HG03135 (cell line): ENCODE data around the gene THYN1.
"Not testable (repeated sequence)": the region's sequence is repeated elsewhere in the genome, so short reads cannot be mapped to it uniquely, and the experiment has no call there.

Experiments
- ATAC-seq: cut with Tn5 transposase; IDR thresholded peaks from one replicate; pipeline ENCODE4 v1.9.1; 2021; ENCODE audit warnings: mild to moderate bottlenecking, moderate library complexity; ENCODE audit not compliant: unreplicated experiment

The THYN1 gene

DNA sequence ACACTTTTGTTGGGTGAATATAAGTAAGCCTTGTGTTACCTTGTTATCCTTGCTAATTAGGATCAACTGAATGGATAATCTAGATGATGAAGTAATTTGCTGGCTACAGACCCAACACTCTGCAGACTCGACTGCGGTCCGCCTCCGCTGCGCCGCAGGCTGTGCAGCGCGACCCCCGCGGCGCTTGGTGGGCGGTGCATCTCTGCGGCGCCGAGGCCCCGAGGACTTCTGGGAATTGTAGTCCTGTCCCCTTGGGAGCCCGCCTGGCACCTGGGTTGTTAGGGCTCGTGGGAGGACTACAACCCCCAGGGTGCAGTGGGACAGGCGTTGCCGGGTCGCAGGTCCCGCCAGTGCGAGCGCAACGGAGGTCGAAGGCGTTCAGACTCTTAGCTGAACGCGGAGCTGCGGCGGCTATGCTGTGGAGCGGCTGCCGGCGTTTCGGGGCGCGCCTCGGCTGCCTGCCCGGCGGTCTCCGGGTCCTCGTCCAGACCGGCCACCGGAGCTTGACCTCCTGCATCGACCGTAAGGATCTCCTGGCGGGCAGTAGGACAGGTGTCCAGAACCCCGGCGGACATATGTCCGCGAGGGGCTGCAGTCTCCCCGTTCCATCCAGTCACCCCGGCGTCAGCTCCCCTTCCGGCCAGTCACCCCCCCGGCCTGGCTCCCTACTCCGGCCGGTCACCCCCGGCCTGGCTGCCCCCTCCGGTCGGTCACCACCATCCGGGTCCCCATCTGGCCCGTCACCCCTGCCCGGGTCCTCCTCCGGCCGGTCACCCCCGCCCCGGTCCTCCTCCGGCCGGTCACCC lies at the start of gene THYN1, which contains the start of gene ACAD8:
Gene THYN1 (minus strand): TSS at position 165 of the 806 bp plus-strand sequence. CDS start 470 bp downstream, outside the sequence.
Gene ACAD8 (plus strand): TSS at position 381 of the 806 bp plus-strand sequence. CDS start 33 bp downstream, at position 414.
- peak; percentile 99 for ATAC-seq

DNA sequence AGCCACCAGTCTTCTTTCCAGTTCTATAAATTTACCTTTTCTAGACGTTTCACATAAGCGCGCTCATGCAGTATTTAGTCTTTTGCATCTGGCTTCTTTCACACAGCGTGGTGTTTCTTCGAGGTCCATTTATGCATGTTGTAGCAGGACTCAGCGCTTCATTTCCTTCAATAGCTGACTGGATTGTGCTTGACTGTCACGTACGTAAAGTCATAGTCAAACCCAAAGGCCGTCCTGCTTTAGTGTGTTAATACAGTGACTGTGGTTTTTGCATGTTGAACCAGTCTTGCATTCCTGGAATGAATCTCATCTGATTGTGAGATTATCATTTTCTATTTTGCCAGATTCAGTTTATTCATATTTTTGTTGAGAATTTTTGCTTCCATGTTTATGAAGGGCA lies 41.5 kb upstream of the THYN1 start:
- no peak for ATAC-seq

DNA sequence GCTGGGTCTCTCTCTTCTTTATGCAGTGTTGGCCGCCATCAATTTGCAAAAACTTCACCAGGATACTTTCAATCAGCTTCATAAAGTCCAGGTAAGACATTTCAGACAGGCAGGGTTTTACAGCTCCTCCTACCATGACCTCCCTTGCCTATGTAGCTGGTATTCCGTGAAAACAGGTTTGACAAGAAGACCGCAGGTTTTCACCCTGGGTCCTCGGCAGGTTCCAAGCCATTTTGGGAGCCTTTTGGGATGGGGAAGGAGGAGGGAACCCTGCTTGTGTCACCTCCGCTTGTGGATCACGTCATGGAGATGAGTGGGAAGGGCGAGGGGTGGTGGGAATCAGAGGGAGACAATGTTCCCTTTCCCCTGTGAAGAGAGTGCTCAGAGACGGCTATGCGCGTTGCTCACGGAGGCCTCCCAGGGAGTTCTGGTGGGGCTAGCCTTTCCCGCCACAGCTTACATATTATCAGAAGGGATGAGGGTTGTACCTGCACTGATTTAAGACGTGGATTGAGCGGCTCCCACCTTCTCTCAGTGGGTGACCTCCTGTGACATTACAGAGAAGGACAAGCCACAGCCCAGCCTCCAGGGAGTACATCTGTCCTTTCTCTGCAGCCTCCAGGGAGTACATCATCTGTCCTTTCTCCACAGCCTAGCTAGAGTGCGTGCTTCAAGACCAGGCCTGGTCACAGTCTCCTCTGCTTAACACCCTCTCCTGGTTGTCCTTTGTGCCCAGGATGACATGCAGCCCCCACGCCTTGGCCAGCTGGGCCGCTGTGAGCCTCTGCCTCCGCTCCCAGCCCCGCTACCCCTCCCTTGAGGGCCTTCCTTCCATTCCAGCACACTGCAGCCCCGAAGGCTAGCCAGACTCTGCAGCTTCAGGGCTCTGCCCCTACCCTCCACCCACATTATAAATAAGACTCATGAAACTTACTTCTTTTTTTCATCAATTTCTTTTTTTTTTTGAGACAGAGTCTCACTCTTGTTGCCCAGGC lies 40.3 kb upstream of the THYN1 start:
- no peak for ATAC-seq

DNA sequence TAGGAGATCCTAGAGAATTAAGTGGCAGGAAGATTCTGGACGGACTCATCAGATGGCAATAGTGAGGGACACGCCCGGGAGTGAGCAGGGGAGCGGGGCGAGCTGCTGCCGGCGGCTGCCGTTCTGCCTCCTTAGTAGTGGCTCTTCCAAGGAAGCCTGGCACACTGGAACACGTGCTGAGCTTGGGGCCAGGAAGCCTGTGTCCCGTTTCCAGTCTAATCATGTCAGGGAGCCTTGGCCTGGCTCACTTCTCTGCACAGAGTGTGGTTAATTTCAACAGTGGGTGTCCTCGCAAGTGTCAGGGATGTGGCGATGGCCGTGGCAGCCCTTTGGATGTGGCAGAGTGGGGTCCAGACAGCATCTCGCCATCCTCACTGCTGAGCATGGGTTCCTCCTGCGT lies 39.5 kb upstream of the THYN1 start:
- no peak for ATAC-seq

DNA sequence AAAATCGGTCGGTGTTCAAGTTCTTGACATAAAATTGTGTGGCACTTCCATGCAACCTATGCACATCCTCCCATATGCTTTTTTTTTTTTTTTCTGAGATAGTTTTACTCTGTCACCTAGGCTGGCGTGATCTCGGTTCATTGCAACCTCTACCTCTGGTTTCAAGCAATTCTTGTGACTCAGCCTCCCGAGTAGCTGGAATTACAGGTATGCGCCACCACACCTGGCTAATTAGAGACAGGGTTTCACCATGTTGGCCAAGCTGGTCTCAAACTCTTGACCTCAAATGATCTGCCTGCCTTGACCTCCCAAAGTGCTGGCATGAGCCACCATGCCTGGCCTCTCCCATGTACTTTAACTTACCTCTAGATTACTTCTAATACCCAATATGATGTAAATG lies 38.0 kb upstream of the THYN1 start:
- ATAC-seq, result no peak

DNA sequence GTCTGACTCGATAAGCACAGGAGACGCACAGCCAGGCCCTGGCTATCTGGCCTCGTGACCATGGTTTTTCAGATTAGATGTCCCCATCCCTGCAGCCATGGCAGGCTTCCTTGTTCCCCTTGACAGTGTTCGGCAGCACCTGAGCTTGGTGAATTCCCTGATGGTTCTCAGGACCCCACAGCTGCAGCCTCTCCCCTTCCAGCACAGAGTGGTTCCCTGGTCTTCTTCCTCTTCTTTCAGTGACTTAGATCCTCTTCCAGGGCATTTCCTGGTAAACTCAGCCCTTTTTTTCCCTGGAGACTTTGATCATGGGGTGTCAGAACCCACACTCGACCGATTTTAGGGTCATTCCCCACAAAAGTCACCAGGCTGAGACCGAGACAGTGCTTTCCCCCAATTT lies 37.5 kb upstream of the THYN1 start:
- no peak for ATAC-seq

DNA sequence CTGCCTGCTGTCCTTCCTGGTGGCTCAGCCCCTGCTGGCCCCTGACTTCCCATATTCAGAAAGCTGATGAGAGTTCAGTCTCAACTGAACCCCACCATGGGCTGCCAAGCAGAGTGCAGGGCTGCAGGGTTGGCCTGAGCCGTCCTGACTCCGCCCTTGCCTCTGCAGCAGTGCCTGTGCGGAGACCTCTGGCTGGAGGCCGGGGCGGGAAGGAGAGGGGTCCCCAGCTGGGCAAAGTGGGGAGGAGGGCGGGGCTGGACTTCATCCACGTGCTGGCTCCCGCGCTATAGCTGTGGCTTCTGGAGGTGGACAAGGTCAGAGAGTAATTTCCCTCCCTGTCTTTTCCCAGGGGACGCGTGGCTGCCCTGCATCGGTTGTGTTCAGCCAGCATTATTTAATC lies 36.6 kb upstream of the THYN1 start:
- ATAC-seq, result no peak

DNA sequence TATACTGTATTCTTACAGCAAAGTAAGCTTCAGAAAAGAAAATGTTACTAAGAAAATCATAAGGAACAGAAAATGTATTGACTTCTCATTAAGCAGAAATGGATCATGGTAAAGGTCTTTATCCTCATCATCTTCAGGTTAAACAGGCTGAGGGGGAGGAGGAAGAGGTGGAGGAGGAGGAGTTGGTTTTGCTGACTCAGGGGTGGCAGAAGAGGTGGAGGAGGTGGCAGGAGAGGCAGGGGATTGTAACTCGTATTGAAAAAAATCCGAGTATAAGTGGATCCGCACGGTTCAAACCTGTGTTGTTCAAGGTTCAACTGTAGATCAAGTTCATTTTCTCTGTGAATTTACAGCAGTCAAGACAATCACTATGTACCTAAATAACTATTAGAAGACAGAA lies 36.0 kb upstream of the THYN1 start:
- no peak for ATAC-seq

DNA sequence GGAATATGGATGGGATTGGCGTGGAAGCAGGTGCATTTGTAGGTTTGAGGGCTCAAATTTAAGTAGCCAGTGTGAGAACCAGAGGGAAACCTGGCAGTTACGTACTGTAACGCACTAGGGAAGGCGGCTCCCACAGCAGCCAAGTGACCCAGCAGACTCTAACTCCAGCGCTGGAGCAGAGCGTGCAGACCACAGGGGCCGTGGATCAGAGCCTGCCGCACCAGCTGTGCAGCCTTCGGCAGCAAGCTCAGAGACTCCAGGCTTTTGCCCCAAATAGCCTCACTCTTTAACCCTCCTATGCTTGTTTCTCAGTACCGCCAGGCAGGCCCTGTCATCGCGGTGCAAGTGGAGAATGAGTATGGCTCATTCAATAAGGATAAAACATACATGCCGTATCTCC lies 35.3 kb upstream of the THYN1 start:
- no peak for ATAC-seq

DNA sequence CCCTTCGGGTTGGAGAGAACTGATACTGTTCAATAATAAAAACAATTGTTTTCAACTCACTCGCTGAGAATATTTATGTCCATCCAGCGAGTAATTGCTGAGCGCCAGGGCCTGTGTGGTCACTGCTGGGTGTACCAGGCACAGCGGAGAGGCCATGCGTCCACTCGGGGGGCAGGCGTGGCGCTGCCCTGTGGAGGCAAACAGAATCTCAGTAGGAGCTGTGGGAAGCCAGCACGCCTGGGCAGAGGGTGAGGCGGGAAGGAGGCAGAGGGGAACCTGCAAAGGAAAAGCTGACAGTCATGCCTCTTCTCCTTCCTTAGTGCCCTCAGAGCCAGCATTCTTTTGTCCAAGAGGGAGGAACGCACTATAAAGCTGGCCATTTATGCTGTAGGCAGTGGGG lies 34.4 kb upstream of the THYN1 start:
- ATAC-seq, result no peak

DNA sequence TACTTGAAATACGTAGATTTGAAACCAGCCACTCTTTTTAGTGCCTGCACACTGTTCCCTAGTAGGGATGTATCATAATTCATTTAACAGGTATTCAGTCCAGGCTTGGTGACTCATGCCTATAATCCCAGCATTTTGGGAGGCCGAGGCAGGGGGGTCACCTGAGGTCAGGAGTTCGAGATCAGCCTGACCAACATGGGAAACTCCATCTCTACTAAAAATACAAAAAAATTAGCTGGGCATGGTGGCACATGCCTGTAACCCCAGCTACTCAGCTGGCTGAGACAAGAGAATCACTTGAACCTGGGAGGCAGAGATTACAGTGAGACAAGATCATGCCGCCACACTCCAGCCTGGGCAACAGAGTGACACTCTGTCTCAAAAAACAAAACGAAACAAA lies 31.2 kb upstream of the THYN1 start:
- not testable (repeated sequence) for ATAC-seq

DNA sequence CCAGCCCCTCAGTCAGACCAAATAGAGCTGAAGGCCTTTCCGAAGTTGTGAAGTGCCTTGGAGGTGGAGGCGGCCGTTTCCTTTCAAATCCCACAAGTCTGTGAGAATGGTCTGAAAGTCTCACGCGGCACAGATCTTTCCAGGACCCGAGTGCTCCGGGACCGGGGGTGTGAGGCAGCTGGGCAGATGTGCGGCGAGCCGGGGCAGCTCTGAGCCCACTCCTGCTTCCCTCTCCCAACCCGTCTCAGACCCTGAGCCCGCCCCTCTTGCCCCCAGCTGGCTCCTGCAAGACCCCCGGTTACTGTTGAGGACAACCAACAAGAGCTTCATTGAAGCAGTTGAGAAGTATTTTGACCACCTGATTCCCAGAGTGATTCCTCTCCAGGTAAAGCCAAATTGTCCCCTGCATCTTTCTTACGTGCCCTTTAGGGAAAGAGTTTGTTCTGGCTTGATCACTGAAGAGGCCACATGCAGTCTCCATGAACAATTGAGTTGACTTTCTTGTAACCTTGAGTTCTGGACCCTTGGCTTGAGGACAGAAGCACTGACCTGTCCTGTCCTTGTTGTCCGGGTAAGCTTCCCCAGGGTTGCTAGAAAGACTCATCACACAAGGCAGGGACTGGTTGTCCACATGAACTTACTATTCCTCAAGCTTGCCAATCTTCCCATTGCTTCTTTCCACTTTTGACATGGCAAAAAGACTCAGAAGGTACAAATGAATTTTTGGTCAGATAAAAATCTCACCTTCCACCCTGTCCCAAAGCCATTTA lies 30.5 kb upstream of the THYN1 start:
- ATAC-seq, result no peak

DNA sequence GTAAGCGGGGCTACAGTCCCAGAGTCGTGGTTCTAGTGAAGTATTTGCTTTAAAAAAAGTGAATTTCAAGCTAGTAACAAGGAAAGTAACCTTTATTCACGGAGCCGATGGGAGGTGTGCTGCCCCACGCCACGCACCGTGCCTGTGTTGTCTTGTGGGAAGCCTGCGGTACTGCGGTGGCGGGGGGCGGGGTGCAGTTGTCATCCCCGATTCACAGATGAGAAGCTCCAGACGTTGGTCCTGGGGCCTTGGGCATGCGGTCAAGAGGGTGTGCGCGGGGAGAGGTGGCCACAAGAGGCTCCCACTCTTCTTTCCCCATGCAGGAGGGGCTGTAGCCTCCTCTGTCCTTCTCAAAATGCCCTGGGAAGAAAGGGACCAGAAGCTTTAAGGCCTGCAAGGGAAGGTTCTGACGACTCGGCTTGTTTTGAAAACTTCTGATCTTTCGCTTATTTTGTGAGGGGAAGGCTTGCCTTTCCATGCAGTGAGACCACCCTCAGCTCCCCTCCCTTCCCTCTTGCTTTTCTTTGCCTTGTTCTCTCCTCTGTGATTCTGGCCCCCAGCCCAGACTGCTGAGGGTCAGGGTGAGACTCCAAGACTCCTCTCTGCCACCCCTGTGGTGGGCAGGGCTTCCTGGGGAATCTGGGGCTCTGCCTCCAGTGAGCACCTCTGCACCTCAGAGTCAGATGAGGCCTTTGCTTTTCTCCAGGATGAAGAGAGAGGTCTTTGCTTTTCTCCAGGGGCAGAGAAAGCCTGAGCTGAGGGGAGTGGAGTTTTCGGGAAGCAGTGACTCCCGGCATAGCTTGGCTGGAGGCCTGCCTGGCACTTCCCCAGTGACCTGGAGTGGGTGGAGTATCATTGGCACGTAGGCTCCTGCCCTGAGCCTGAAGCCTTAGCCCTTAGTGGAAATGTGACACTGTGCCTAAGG lies 29.2 kb upstream of the THYN1 start:
- ATAC-seq, result no peak

DNA sequence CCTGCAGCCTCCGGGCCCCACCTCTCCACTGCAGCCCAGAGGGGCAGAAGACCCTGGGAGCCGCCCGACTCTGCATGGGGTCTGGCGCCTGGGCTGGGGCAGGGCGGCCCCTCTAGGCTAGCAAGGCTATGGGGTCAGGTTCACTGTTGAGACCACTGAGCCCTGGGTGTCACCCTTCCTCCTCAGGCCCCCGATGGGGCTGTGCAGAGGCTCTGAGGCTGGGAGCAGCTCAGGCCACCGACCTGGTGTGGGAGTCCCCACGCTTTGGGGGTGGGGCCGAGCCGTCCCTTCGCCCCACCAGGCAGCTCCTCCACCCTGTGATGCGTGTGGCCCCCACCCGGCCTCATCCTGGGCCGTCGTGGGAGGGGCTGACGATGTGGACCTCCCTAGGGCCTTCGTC lies 28.5 kb upstream of the THYN1 start:
- not testable (repeated sequence) for ATAC-seq

DNA sequence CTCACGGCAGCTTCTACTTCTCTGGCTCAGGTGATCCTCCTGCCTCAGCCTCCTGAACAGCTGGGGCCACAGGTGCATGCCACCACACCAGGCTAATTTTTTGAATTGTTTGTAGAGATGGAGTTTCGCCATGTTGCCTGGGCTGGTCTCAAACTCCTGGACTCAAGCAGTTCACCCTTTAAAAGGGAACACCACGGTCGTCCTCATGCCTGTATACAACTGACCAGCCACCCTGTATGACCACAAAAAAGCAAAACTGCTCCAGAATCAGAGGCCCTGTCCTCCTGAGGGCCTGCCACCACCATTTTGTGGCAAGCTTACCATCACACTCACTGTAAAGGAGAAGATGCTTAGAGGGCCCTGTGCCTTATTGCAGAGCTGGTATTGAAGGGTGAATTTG lies 25.2 kb upstream of the THYN1 start:
- ATAC-seq, result no peak

DNA sequence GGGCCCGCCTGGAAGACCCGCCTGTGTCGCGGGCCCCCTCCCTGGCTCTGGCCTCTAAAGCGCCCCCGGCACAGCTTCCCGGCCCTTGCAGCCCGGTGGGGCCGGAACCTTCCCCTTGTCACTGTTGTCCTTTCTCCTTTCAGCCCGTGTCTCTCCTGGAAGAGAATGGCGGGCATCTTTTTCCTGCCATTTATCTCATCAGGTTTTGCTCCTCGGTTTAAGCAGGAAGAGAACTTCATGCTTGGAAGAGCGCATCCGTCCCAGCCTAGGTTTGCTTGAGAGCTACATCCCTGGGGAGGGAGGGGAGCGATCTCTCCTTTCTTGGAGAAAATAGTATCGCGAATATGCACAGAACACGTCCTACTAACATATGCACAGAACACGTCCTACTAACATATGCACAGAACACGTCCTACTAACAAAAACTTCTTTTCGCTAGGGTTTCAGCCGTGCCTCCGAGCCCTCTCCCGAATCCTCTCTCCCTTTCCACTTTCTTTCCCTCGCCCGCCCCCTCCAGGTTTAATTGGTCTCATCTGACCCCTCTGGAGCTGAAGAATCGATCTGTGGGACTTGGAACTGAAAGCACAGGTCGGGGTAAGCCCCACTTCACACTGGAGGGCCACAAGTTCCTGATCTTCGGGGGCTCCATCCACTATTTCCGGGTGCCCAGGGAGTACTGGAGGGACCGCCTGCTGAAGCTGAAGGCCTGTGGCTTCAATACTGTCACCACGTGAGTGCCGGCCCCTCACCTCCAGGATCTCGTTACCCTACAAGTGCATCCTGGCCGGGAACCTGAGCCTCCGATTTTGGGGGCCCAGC lies 24.2 kb upstream of the THYN1 start:
- no peak for ATAC-seq

DNA sequence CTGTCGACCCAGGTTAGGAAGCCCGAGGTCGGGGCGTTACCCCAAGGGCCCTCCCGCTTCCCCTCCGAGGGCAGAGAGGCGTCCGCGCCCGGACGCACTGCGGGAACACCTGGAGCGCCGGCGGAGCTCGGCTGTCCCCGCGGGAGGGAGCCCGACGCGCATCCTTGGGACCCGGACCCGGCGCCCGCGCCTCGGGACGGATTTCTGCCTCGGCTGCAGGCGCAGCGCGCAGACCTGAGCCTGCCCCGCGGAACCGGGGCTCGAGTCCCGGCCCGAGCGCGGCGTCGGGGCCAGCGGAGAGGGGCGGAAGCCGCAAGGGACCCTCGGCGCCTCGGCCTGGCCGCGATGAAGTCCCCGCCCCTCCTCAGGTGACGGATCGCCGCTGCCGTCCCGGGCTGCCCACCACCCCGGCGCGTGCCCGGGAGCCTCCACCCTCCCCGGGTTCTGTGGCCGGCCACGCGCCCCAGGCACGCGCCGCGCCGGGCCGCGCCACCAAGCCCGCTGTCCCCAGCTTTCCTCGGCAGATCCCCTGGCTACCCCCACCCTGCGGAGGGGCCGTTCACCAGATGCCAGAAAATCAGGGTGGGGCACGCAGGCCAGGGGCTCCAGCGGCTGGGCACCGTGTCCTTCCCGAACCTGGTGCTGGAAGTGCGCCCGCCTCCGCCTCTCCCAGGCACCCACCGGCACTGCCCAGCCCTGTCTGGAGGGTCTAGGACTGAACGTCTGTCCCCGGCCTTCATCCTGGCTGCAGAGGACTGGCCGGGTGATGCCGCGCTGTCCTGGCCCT lies 23.4 kb upstream of the THYN1 start:
- no peak for ATAC-seq
